K562 (cell line): ENCODE data around the gene SVIL.
"Not testable (repeated sequence)": the region's sequence is repeated elsewhere in the genome, so short reads cannot be mapped to it uniquely, and the experiment has no call there.

ENCODE experiments used
- CHAMP1 ChIP-seq: fragments of 450-650 bp; IDR thresholded peaks from 2 replicates; pipeline ENCODE4 v1.6.1; 2016; ENCODE audit warnings: mild to moderate bottlenecking
- EZH2 ChIP-seq: IDR thresholded peaks from 2 replicates; pipeline ENCODE4 v1.6.1; 2012; ENCODE audit warnings: low read depth, mild to moderate bottlenecking, inconsistent platforms, low read length, borderline replicate concordance
- NR1H2 ChIP-seq: sonication (generic); formaldehyde crosslinking; IDR thresholded peaks from 2 replicates; pipeline ENCODE4 v1.4.0; 2020; ENCODE audit warnings: mild to moderate bottlenecking, missing genetic modification reagents
- SMAD3 ChIP-seq: fragments of 450-650 bp; formaldehyde crosslinking; conservative IDR thresholded peaks from 2 replicates; pipeline ENCODE4 v1.4.0; 2020; ENCODE audit warnings: mild to moderate bottlenecking
- TEAD1 ChIP-seq, 2 experiments: fragments of 450-650 bp in 1 of 2; sonication (generic) in 1 of 2; formaldehyde crosslinking; IDR thresholded peaks; 2 replicates each; pipeline versions ENCODE4 v1.4.0 to v1.8.0; 2020 to 2022; ENCODE audit warnings: mild to moderate bottlenecking in 2 of 2, missing genetic modification reagents in 1 of 2

GRCh38 chr10:29487032-29487883, 147.5 kb downstream of the SVIL start:
- TF ChIP-seq CHAMP1; SMAD3 (CRISPR knock-in tag); EZH2; TEAD1 (CRISPR knock-in tag; IDR thresholded peaks at IDR 0.05); NR1H2 (CRISPR knock-in tag): not testable (repeated sequence)
